ENCODE measurements around the gene ABAT. TPM values are rescaled to one million over a fixed set of nuclear protein-coding genes. Genes with fewer than 3 reads are reported as not detected.

Gene ABAT
- total RNA-seq, 1 experiment from 2014 or later: 7.3 TPM

- Histone ChIP-seq H3K79me2 (ENCODE audit: insufficient read depth, low read length) (no peaks in the 10 kb centered on the region), H3K18ac (ENCODE audit: insufficient read length, low read depth, low read length) (no peak overlapping the region), H4K20me1 (ENCODE audit: control insufficient read depth, insufficient read depth, insufficient read length) (no peaks in the 10 kb centered on the region), H3K23ac (ENCODE audit: insufficient read length, low read depth, low read length) (no peak overlapping the region), H3K4ac (ENCODE audit: low read depth, low read length) (no peak overlapping the region), H2BK20ac (ENCODE audit: low read depth, low read length, poor library complexity, severe bottlenecking) (no peak overlapping the region), H3K4me1 (ENCODE audit: insufficient read depth, low read length) (no peaks in the 10 kb centered on the region), H4K91ac (ENCODE audit: insufficient read length, low read depth, low read length) (no peak overlapping the region), H2BK5ac (ENCODE audit: insufficient read length, low read length) (no peak overlapping the region), H3K4me2 (ENCODE audit: insufficient read depth, insufficient read length, low read length) (no peak overlapping the region), H4K5ac (ENCODE audit: insufficient read length, low read depth, low read length) (no peak overlapping the region), H2AK5ac (ENCODE audit: insufficient read length, low read length) (no peak overlapping the region), H2BK12ac (ENCODE audit: insufficient read length, low read depth, low read length) (no peak overlapping the region), H3K27me3 (ENCODE audit: insufficient read depth, low read length) (no peaks in the 10 kb centered on the region), H2BK120ac (ENCODE audit: low read depth, low read length, poor library complexity, severe bottlenecking) (no peak overlapping the region), H2BK15ac (ENCODE audit: low read depth, low read length) (no peak overlapping the region), H3K9ac (ENCODE audit: extremely low read depth, insufficient read length, low read length) (no peak overlapping the region), H3K23me2 (ENCODE audit: insufficient read length, low read depth, low read length, poor library complexity, severe bottlenecking) (no peaks in the 10 kb centered on the region), H3K27ac (ENCODE audit: insufficient read length, low read depth, low read length) (no peak overlapping the region), H3K9me3 (ENCODE audit: control insufficient read depth, low read depth, low read length) (no peaks in the 10 kb centered on the region), H4K8ac (replicated peaks; ENCODE audit: insufficient read length, low read depth, low read length) (no peak overlapping the region), H3T11ph (ENCODE audit: low read length) (no peak overlapping the region), H3K79me1 (ENCODE audit: insufficient read depth, low read depth, low read length, poor library complexity, severe bottlenecking) (no peaks in the 10 kb centered on the region), H3K14ac (ENCODE audit: insufficient read depth, low read length) (no peak overlapping the region), H2AFZ (ENCODE audit: low read length) (no peak overlapping the region), H3K56ac (ENCODE audit: insufficient read length, low read depth, low read length) (no peak overlapping the region)
- H3K4me3 Mint-ChIP-seq: no peak overlapping the region
- no peaks in the 10 kb centered on the region; a peak in 1 of 7 replicates for H3K36me3 Mint-ChIP-seq (ENCODE audit: insufficient read depth in 1 of 3, low read depth in 3 of 3)
- DNase-seq: no peak
- H3K27ac Mint-ChIP-seq: no peak overlapping the region
- peaks cover 13 to 23% of the 10 kb centered on the region in 2 experiments for H3K4me1 Mint-ChIP-seq
- H3K9me3 Mint-ChIP-seq: no peaks in the 10 kb centered on the region
- WGBS (ENCODE audit: extremely low coverage, insufficient read length, low lambda C conversion rate): no CpG with 5 or more reads among the region's 6 CpGs
- no peaks in the 10 kb centered on the region; the same call in 1 of the 2 replicates for H3K27me3 Mint-ChIP-seq (ENCODE audit: low read depth)
- TF ChIP-seq CTCF (conservative IDR thresholded peaks at IDR 0.05): no peak
These were observed 86.7 kb downstream of the ABAT start for GRCh38 chr16:8761078-8761477.
